ENCODE results near the gene SNX13. TPM values are rescaled to one million over a fixed set of nuclear protein-coding genes. Genes with fewer than 3 reads are reported as not detected.

SNX13 gene
- total and polyA plus RNA-seq, 9 of the 15 experiments (the other 6 are each of a cell fraction or from before 2014, with no cell fraction given): 5.6 to 33.2 (median 25.4) TPM

- TF ChIP-seq NR0B1 (IDR thresholded peaks at IDR 0.05; ENCODE audit: partially characterized antibody) (no peak), ZNF584 (CRISPR knock-in tag; IDR thresholded peaks at IDR 0.05; ENCODE audit: low read depth) (no peak), ZNF512 (tag; IDR thresholded peaks at IDR 0.05) (no peak), HOXB6 (CRISPR knock-in tag; IDR thresholded peaks at IDR 0.05; ENCODE audit: borderline replicate concordance) (no peak), TBP (optimal IDR thresholded peaks at IDR 0.05; ENCODE audit: low read depth, low read length) (no peak), SMARCB1 (IDR thresholded peaks at IDR 0.05; ENCODE audit: insufficient read length, low read depth) (no peak), ZNF449 (CRISPR knock-in tag; IDR thresholded peaks at IDR 0.05) (no peak), SNIP1 (IDR thresholded peaks at IDR 0.05; ENCODE audit: low read depth) (no peak), SUPT5H (IDR thresholded peaks at IDR 0.05) (no peak)
Measured at GRCh38 chr7:17986851-17987250, 46.6 kb upstream of the SNX13 start (continued).

All from K562 (cell line).